Pancreas (tissue), 10 donors: Measurements from ENCODE around the gene CNIH2. TPM values are rescaled to one million over a fixed set of nuclear protein-coding genes. Genes with fewer than 3 reads are reported as not detected.

ENCODE experiments used
- ATAC-seq, 4 donors: fragments of 200-7000 bp; cut with Tn5 transposase; one replicate each; pipeline versions ENCODE4 v1.8.0 to v1.9.1; 2020; ENCODE audit warnings: mild to moderate bottlenecking in 4 of 4, moderate library complexity in 4 of 4
- DNase-seq, 6 donors: peaks; one replicate each; pipeline ENCODE4 v3.0.0-alpha.2; 2020
- FAIRE-seq: peaks from 2 replicates; lab custom pipeline; 2012; peaks lifted over from hg19 to GRCh38; lab: Jason Lieb, UNC
- H3K27ac ChIP-seq, 4 donors: fragments of 200-600 bp; sonication (generic); 1 replicate in 3 of 4; 2 replicates in 1 of 4; pipeline versions ENCODE4 v1.5.0 to v1.8.0; 2020
- H3K27me3 ChIP-seq, 4 donors: fragments of 200-600 bp; one replicate each; pipeline ENCODE4 v1.8.0; 2021
- H3K36me3 ChIP-seq, 3 donors: fragments of 200-600 bp; sonication (generic) in 1 of 3; one replicate each; pipeline versions ENCODE4 v1.5.0 to v1.8.0; 2020 to 2021
- H3K4me1 ChIP-seq, 3 donors: fragments of 200-600 bp; one replicate each; pipeline ENCODE4 v1.8.0; 2021
- H3K4me3 ChIP-seq, 4 donors: fragments of 200-600 bp; sonication (generic) in 2 of 4; one replicate each; pipeline versions ENCODE4 v1.5.0 to v1.8.0; 2020 to 2021
- H3K9me3 ChIP-seq, 4 donors: fragments of 200-600 bp; one replicate each; pipeline ENCODE4 v1.8.0; 2021
- CTCF ChIP-seq, 4 donors: fragments of 200-600 bp; sonication (generic) in 3 of 4; IDR thresholded peaks; one replicate each; pipeline versions ENCODE4 v1.5.0 to v1.8.0; 2021; ENCODE audit warnings: antibody characterized with exemption in 4 of 4
- WGBS, 2 donors: extraction: QIAGEN DNeasy Blood & Tissue Kit; methylation state at CpG; one replicate each; pipeline ENCODE4 v1.1.7; 2013; 5-methylcytosine and 5-hydroxymethylcytosine counted together
- intact Hi-C, 3 donors: fragments of 100-400 bp; cut with DNase I; formaldehyde crosslinking; loops; one replicate each; pipeline versions ENCODE4 v1.11.1 to v1.14.2; 2022
- polyA plus RNA-seq, 2 donors: library from polyadenylated mRNA; stranded (reverse); fragments of 200-250 nt; gene quantifications; one replicate each; pipeline ENCODE4 v1.2.3, GENCODE V29; 2013
- total RNA-seq, 6 donors: library from RNA; stranded (reverse); fragmentation: NEBNext Ultra II Directional in 4 of 6; extraction: Animal tissue kit (Norgen Biotek cat#: 25700) in 4 of 6; gene quantifications; one replicate each; pipeline versions ENCODE4 v1.2.1 to v1.2.4, GENCODE V29; 2021 to 2023
- donor health status: healthy with polysubstance abuse.
- donor health status: DM: no; HTN: no; CAD: no; lungs with moderate emphysema.
- donor health status: DM: no; HTN: no; CAD: no.
- donor health status: control.
- donor health status: control.
- donor health status: Bipolar disorder and iron deficiency.
- donor health status: DM: yes; HTN: yes; CAD: no.
- donor health status: DM: no; HTN: no; CAD: no.
- donor health status: DM: no; HTN: no; CAD: no.
- donor health status: DM: yes; HTN: yes; CAD: no.

Gene CNIH2
- total and polyA plus RNA-seq, 8 donors = 0.83 to 34.3 (median 3.8) TPM

GRCh38 chr11:66231561-66231960, 46.4 kb upstream of the CNIH2 start:
- no peaks in the 10 kb centered on the region for H3K27me3 ChIP-seq

GRCh38 chr11:66232769-66233168, 45.2 kb upstream of the CNIH2 start:
- Histone ChIP-seq H3K4me1 (no peaks in the 10 kb centered on the region), H3K27me3 (no peaks in the 10 kb centered on the region), H3K9me3 (no peaks in the 10 kb centered on the region), H3K27ac (no peak overlapping the region), H3K4me3 (no peak overlapping the region), H3K36me3 (peaks cover 0 to 41% (median 3%) of the 10 kb centered on the region in 3 donors)
- intact Hi-C loops = no loop called here
- ATAC-seq (no peak), FAIRE-seq (no peak), DNase-seq (no peak)
- 90 to 93% methylated on average over 11 of the region's 11 CpGs for WGBS, 2 donors
- no peak for TF ChIP-seq CTCF (IDR thresholded peaks at IDR 0.05)

More at GRCh38 chr11:66231561-66231960, 46.4 kb upstream of the CNIH2 start:
- FAIRE-seq (no peak), DNase-seq (no peak), ATAC-seq (no peak)
- Histone ChIP-seq H3K27ac (no peak overlapping the region), H3K4me3 (no peak overlapping the region), H3K9me3 (no peaks in the 10 kb centered on the region), H3K36me3 (peaks cover 0 to 41% (median 3%) of the 10 kb centered on the region in 3 donors), H3K4me1 (no peaks in the 10 kb centered on the region)
- intact Hi-C loops = no loop called here
- TF ChIP-seq CTCF (IDR thresholded peaks at IDR 0.05) = no peak
- 92 to 93% methylated on average over 7 of the region's 7 CpGs for WGBS, 2 donors

GRCh38 chr11:66233301-66233700, 44.7 kb upstream of the CNIH2 start:
- Histone ChIP-seq H3K4me3 (no peak overlapping the region), H3K27ac (no peak overlapping the region), H3K4me1 (no peaks in the 10 kb centered on the region), H3K36me3 (peaks cover 0 to 41% (median 3%) of the 10 kb centered on the region in 3 donors), H3K9me3 (no peaks in the 10 kb centered on the region), H3K27me3 (no peaks in the 10 kb centered on the region)
- FAIRE-seq (no peak), ATAC-seq (no peak), DNase-seq (no peak)
- TF ChIP-seq CTCF (IDR thresholded peaks at IDR 0.05) = no peak
- 92 to 93% methylated on average over 5 of the region's 5 CpGs for WGBS, 2 donors
- intact Hi-C loops = no loop called here

- WGBS, 2 donors = 91 to 95% methylated on average over 11 of the region's 11 CpGs
- DNase-seq = no peak
- H3K27ac ChIP-seq = no peak overlapping the region
- H3K4me3 ChIP-seq = no peak overlapping the region
- no peak for FAIRE-seq
- TF ChIP-seq CTCF (IDR thresholded peaks at IDR 0.05) = no peak
- intact Hi-C loops = no loop called here
- H3K4me1 ChIP-seq = no peaks in the 10 kb centered on the region
- H3K27me3 ChIP-seq = no peaks in the 10 kb centered on the region
- no peak for ATAC-seq
- peaks cover 0 to 54% (median 10%) of the 10 kb centered on the region in 3 donors for H3K36me3 ChIP-seq
- no peaks in the 10 kb centered on the region for H3K9me3 ChIP-seq
These were observed 42.8 kb upstream of the CNIH2 start for GRCh38 chr11:66235141-66235540.

GRCh38 chr11:66237867-66238266, 40.1 kb upstream of the CNIH2 start:
- H3K27me3 ChIP-seq = no peaks in the 10 kb centered on the region
- no peak overlapping the region for H3K27ac ChIP-seq
- no peaks in the 10 kb centered on the region for H3K9me3 ChIP-seq
- no peak overlapping the region for H3K4me3 ChIP-seq
- H3K36me3 ChIP-seq = peaks cover 0 to 47% (median 10%) of the 10 kb centered on the region in 3 donors
- no peaks in the 10 kb centered on the region for H3K4me1 ChIP-seq
- no peak for TF ChIP-seq CTCF (IDR thresholded peaks at IDR 0.05)
- FAIRE-seq = no peak
- intact Hi-C loops = no loop called here
- WGBS, 2 donors = 87 to 92% methylated on average over 6 of the region's 6 CpGs
- peak in 1 of 4 donors; percentile 32 for ATAC-seq
- no peak for DNase-seq
